NCI-H1092 (cell line): ENCODE results near the gene EFCAB5.
A peak's percentile ranks its signal among the peaks of the same experiment; 100 is the strongest.
"Not testable (repeated sequence)": the region's sequence is repeated elsewhere in the genome, so short reads cannot be mapped to it uniquely, and the experiment has no call there.

ENCODE experiments used
- DNase-seq: peaks from one replicate; lab custom pipeline; 2025; lab: John Stamatoyannopoulos, UW

Gene EFCAB5

DNA sequence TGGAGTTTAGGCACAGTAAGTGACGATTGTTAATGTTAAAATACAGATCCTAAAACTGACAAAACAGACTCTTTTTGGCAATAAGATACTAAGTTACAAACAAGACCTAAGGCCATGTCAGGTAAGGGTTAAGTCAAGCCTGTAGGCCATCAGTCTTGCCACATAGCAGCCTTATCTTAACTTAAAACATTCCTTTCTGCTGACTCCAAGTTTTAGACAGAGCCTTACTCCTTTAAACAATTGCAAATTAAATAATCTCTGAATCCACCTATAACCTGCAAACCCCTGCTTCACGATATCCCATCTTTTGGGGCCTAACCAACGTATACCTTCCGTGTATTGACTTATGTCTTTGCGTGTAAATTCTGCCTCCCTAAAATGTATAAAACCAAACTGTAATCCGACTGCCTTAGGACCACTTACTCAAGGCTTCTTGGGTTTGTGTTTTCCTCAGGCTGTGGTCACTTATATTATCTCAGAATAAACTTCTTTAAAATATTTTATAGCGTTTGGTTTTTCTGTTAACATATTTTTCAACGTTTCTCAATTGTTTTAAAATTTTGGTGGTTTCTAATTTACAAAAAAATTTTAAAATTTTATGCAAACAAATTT is 64.4 kb downstream of the EFCAB5 start:
- no peak for DNase-seq

DNA sequence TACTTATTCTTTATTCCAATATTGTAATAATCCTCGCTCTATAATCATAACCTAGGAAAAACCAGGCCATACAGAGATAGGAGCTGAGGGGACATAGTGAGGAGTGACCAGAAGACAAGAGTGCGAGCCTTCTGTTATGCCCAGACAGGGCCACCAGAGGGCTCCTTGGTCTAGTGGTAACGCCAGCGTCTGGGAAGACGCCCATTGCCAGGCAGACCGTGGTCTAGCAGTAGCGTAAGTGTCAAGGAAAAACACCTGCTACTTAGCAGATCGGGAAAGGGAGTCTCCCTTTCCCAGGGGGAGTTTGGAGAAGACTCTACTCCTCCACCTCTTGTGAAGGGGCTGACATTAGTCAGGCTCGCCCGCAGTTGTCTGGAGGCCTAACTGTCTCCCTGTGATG is 70.5 kb downstream of the EFCAB5 start:
- DNase-seq = not testable (repeated sequence)

DNA sequence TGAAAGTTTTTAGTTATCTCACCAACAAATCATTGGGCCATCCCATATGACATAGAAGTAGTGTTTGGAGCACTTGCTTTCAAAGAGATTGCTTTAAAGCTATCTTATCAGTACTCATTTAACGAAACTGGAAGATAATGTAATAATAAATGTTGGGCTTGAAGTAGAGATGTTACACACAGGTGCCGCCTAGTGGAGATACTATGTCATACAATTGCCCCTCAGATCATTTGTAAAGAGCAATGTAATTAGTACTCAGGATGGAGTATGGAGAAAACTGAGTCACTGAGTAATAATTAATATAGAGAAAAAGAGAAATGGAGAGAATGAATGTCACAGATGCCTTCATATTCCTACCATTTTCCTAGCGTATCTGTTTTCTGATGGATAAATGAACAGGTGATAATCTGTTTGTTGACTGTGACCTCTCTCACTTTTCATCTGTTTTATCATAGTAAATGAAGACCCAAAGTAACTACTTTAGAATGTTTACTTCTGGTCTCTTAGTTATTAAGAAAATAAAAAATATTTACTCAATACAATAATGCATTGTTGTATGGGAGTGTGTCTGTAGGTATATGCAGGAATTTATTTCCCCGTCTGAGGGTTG is 80.4 kb downstream of the EFCAB5 start:
- no peak for DNase-seq

DNA sequence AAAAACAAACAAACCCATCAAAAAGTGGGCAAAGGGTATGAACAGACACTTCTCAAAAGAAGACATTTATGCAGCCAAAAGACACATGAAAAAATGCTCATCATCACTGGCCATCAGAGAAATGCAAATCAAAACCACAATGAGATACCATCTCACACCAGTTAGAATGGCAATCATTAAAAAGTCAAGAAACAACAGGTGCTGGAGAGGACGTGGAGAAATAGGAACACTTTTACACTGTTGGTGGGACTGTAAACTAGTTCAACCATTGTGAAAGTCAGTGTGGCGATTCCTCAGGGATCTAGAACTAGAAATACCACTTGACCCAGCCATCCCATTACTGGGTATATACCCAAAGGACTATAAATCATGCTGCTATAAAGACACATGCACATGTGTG is 83.9 kb downstream of the EFCAB5 start:
- DNase-seq = not testable (repeated sequence)

DNA sequence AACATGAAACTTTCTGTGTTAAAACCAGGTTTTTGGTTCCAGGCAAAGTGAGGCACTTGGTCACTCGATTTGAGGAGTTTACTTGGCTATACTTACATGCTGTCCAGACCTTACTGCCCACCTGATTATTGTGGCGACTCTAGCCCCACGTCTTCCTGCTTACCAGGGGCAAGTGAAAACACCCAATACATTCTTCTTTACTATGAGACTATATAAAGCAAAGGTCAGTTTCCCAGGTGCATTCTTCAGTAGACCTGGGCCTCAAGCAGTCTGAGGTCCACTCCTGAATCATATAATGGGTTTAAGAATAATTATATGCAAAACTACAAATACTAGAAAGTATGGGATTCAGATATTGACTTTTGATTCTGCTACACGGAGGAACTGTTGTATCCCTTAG is 86.2 kb downstream of the EFCAB5 start:
- DNase-seq = no peak

DNA sequence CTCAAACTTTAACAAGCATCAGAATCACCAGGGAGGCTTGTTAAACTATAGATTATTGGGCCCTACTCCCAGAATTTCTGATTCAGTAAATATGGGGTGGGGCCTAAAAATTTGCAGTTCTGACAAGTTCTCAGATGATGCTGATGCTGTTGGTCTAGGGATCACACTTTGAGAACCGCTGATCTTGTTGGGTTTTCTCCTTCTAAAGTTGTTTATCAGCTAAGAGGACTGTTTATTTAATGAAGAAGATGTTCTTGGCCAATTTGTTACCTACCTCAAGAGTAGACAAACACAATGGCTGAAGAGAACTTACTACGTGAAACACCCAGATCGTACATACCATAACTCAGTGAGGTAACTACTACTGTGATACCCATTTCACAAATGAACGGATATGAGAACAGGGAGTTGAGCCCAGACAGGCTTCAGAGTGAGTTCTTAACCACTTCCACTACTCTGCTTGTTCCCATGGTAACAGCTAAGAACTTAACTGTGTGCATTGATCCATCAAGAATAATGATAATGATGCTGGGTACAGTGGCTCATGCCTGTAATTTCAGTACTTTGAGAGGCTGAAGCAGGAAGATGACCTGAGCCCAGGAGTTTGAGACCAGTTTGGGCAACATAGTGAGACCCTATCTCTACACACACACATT is 89.9 kb downstream of the EFCAB5 start:
- DNase-seq = no peak

DNA sequence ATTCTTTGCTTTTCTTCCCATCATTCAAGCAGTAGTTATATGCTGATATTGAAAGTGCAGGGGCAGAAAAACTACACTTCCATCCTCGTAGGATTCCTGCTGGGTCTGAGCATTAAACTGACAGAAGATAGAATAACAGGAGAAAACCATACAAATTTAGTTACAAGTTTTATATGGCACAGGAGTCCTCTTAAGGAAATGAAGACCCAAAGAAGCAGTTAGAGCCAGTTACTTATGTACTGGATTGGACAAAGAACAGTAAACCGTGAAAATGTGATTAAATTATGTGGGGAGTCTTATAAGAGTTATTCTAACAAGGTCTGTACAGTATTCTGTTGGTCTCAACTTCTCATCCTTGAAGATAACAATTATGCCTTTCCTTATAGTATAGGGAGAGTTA is 93.9 kb downstream of the EFCAB5 start:
- DNase-seq = no peak

DNA sequence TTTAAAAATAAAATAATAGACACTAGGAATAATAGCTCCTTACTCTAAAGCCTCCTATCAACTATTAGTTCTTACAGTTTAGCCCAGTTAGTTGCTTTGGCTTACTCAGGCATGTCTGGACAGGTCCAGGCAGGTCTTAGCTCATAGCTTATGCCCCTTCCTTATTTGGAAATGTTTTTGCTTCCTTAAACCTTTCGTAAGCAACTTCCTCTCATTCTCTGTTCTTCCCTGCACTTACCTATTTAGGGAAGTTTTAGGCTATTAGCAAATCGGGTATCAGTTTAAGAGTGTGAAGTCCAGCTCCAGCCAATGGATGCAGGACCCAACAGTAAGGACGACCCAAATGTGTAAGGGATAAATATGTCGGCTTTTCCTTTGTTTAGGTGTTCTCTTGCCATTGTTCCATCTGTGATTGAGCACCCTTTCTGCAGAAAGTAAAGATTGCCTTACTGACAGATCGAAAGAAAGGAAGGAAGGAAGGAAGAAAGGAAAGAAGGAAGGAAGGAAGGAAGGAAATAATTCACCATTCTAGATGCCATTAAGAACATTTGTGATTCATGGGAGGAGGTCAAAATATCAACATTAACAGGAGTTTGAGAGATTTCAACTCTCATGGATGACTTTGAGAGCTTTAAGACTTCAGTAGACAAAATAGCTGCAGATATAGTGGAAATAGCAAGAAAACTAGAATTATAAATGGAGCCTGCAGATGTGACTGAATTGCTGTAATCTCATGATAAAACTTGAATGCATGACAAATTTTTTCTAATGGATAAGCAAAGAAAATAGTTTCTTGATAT is 99.5 kb downstream of the EFCAB5 start:
- not testable (repeated sequence) for DNase-seq

DNA sequence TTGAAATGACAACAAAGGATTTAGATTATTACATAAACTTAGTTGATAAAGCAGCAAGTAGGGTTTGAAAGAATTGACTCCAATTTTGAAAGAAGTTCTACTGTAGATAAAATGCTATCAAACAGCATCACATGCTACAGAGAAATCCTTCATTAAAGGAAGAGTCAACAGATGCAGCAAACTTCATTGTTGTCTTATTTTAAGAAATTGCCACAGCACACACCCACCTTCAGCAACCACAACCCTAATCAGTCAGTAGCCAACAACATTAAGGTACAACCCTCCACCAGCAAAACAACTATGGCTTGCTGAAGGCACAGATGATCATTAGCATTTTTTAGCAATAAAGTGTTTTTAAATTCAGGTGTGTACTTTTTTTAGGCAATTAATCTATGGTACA is 100.1 kb downstream of the EFCAB5 start:
- no peak for DNase-seq

DNA sequence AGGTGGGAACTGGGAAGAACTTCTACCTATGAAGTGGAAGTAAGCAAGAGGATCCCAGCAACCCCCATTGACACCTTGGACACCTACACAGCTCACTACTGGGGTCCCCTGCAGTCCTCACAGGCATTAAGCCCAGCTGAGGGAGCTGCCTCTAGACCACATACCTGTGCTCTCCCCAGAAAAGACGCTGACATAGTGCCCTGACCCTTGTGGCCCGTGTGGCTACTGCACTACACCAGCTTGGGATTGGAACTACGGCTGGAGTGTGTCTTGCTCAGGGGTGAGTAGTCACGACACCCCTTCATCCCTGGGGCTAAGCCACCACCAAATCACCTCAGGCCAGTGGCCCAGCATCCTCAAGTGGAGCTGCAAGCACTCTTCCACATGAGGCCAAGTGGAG is 120.9 kb downstream of the EFCAB5 start:
- DNase-seq = no peak

DNA sequence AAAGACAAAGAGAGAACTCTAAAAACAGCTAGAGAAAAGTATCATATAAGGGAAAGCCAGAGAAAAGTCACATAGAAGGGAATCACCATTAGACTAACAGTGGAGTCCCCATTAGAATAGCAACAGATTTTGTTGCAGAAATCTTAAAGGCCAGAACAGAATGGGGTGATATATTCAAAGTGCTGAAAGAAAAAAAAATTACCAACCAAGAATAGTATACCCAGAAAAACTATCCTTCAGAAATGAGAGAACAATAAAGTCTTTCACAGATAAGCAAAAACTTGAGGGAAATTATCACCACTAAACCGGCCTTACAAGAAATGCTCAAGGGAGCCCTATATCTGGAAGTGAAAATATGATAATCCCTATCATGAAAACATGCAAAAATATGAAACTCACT is 123.3 kb downstream of the EFCAB5 start:
- no peak for DNase-seq

DNA sequence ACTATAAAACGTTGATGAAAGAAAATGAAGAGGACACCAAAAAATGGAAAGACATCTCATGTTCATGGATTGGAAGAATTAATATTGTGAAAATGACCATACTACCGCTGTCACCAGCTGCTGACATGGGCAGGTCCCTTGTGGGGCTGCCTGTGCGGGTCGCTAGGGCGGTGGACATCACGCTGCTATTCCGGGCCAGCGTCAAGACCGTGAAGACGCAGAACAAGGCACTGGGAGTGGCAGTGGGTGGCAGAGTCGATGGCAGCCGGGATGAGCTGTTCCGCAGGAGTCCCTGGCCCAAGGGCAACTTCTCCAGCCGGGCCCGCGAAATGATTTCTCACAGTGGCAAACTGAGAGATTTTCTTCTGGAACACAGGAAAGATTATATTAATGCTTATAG is 127.0 kb downstream of the EFCAB5 start:
- DNase-seq = no peak

DNA sequence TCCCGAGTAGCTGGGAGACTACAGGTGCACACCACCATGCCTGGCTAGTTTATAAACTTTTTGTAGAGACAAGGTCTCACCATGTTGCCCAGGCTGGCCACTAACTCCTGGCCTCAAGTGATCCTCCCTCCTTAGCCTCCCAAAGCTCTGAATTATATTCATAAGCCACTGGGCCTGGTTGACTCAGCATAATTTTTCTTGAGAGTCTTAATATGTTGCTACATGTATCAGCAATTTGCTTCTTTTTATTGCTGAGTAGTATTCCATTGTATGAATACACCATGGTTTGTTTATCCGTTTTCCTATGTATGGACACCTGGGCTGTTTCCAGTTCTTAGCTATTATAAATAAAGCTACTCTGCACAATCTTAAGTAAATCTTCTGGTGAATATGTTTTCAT is 132.8 kb downstream of the EFCAB5 start:
- DNase-seq = no peak

DNA sequence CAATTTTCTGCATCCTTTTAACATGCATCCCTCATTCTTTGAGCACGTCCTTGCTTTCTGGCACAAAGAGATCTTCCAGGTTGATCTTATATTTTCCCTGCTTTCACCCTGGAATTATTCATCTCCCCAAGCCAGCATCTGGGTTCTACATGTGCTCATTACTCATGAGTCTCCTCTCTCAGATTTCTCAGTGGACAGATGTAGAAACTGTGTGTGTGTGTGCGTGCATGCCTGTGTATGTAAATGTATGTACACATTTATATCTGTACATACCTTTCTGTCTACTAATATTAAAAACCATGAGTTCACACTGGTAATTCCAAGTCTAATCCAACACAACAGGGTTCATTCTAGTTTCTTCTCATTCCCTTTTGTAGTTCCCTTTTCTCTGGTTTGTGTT is 133.3 kb downstream of the EFCAB5 start:
- DNase-seq = no peak

DNA sequence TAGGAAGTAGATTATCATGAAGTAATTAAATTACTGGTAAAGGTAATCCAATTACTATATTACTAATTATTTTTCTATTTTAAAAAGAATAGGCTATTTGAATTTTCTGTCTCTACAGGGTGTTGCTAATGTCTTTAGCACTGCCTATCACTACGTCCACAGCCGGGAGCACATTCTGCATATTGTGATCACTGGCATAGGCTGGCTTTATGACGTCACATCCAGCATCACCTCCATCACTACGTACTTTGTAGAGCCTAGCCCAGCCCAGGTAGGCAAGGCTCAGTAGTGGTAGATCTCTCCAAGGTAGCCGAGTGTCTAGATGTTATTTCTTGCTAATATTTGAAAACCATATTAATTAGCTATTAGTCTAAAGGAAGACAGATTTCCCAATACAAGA is 141.3 kb downstream of the EFCAB5 start:
- DNase-seq = no peak

DNA sequence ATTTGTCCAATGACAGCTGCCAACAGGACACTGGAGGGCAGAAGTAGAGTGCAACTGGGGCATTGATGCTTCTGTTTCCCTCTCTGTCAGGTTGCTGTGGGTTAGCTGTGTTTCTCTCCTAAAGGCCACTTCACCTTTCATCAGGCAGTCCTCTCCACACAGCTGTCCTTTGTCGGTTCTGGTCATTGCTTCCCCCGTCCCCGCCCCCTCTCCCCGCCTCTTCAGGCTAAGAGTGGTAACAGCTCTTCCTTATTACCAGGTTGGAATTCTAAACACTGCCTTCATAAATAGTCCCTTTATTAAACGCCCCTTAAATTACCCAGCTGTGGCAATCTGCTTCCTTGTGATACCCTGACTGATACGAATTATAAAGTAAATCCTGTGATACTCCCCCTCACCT is 143.4 kb downstream of the EFCAB5 start:
- no peak for DNase-seq

DNA sequence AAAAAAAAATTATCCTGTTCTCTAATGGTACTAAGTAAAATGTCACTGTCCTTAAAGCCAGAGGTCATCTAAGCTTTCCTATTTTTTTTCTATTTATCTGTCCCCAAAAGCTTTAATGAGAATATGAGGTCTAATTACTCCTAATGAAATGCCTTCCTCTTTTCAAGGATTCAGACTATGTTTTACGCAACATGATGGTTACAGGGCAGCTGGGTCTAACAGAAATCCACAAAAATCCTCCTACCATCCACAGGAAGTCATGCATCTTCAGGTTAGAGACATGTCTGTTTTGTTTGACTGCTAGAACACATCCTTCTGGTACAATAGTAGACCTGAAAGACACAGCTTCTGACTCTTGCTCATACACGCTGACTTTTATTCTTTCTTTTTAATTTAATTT is 145.5 kb downstream of the EFCAB5 start:
- DNase-seq = no peak

DNA sequence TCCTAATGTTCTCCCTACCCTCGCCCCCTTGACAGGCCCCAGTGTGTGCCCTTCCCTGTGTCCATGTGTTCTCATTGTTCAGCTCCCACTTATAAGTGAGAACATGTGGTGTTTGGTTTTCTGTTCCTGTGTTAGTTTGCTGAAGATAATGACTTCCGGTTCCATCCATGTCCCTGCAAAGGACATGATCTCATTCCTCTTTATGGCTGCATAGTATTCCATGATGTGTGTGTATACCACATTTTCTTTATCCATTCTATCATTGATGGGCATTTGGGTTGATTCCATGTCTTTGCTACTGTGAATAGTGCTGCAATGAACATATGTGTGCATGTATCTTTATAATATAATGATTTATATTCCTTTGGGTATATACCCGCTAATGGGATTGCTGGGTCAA is 146.0 kb downstream of the EFCAB5 start:
- not testable (repeated sequence) for DNase-seq

DNA sequence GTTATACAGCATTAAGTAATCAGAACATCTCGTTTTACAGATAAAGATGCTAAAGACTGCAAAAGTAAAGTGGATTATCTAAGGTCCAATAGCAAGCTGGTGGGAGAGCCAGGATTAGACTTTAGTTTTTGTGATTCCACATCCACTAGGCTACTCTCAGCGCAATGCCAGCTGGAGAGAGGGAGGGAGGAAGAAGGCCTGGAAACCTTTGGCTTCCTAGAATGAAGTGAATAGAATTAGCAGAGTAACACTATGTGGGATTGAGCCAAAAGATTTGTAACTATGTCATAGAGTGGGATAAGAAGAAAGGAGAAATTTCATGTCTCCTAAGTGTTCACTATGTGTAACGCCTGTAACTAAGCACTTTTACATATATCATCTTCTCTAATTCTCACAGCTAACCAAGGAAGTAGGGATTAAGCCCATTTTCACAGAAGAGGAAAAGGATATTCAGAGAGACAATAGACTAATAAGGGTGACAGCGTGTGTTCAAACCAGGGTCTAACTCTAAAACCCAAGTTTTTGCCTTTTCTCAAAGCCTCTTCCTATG is 149.8 kb downstream of the EFCAB5 start:
- no peak for DNase-seq

DNA sequence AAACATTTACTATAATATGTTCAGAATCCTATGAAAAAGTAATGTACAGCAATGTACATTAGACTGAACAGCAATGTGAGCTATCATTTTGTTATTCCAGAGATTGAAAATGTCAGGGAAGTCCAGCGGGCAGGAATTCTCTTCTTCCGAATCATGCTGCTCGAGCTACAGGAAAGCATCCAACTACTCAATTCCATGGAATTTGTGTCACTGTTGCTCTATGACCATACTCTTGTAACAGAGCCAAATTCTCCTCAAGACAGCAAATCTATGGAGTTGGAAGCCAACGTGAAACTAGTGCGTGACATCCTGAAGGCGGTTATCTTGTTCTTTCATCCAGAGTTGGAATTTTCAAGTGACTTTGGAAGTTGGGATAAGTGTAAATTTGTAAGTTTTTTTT is 150.3 kb downstream of the EFCAB5 start:
- no peak for DNase-seq

DNA sequence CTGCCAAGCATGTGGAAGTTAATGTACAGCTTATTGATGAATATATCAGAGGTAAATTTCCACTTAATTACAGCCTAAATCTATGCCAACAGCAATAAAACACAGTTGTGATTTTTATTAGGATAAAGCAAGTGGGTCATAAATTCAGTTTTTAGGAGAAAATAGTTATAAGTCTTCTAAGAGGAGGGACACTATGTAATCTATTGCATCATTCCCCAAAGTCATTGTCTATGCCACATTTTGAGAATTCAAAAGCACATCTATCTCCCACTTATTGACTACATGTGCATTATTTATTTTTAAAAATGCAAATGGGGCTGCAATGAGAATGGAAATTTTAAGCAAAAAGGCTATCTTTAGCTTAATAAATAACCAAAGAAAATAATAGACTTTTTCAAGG is 151.5 kb downstream of the EFCAB5 start:
- DNase-seq = no peak

DNA sequence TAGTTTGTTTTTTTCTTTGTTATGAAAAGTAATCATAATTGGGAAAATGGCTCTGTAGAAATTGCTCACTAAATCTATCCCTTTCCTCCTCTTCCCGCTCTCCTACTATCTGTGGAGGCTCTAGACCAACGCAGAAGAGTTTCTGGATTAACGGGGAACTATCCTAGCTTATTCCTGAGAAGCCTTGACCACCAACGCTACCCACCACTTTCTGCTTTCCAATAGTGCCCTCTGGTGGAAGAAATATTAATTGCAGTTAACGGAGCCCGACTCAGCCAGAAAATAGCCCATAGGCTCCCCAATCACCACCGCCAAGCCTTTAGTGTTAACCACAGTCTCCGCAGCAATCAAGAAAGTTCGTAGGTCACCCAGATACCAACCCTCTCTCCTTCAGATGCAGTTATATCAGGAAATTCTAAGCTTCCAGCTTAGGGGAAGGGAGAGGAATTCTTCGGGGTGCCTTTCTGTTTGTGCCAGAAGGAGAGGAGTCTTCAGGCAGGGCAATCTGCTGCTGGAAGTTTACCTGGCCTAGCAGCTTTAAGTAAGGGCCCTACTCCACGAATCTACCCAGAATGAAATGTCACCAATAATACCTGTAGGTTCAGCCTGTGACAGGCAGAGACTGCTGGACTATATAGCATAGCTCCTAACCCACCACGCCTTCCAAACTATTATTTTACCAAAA is 152.2 kb downstream of the EFCAB5 start:
- DNase-seq = peak; percentile 37
